Activated CD4-positive, alpha-beta T cell treated with anti-CD3 and anti-CD28 coated beads, Interleukin-2, amount 10 ng/mL, durations not matched to agents 7 days and 5 days (primary cell): ENCODE data around the gene OR9G4. TPM values are rescaled to one million over a fixed set of nuclear protein-coding genes. Genes with fewer than 3 reads are reported as not detected.

Source experiments
- CTCF ChIA-PET: fragments of 350-600 bp; sonication (Branson Sonifier 250); formaldehyde crosslinking; loops from one replicate; lab custom pipeline; 2021; ENCODE audit warnings: antibody characterized with exemption; lab: Charles Lee
- POLR2A ChIA-PET: fragments of 350-600 bp; sonication (Branson Sonifier 250); formaldehyde crosslinking; loops from one replicate; lab custom pipeline; 2021; ENCODE audit warnings: antibody characterized with exemption; lab: Charles Lee
- DNase-seq: peaks from one replicate; pipeline ENCODE4 v3.0.0-alpha.2; 2020
- H3K27ac Mint-ChIP-seq: one replicate; pipeline ENCODE4 v1.8.0; 2021; ENCODE audit warnings: mild to moderate bottlenecking, moderate library complexity, mixed read lengths
- H3K27me3 Mint-ChIP-seq: one replicate; pipeline ENCODE4 v1.8.0; 2021; ENCODE audit warnings: mixed read lengths
- H3K36me3 Mint-ChIP-seq: one replicate; pipeline ENCODE4 v1.8.0; 2021; ENCODE audit warnings: low read depth, mixed read lengths
- H3K4me1 Mint-ChIP-seq: one replicate; pipeline ENCODE4 v1.8.0; 2021; ENCODE audit warnings: mixed read lengths
- H3K4me3 Mint-ChIP-seq: one replicate; pipeline ENCODE4 v1.8.0; 2021; ENCODE audit warnings: mild to moderate bottlenecking, moderate library complexity, mixed read lengths
- H3K9me3 Mint-ChIP-seq: one replicate; pipeline ENCODE4 v1.8.0; 2021; ENCODE audit warnings: mixed read lengths
- total RNA-seq, 2 experiments: library from RNA; stranded (reverse); gene quantifications; one replicate each; pipeline ENCODE4 v1.2.3, GENCODE V29; 2021

Gene OR9G4
- not detected for total RNA-seq

DNA sequence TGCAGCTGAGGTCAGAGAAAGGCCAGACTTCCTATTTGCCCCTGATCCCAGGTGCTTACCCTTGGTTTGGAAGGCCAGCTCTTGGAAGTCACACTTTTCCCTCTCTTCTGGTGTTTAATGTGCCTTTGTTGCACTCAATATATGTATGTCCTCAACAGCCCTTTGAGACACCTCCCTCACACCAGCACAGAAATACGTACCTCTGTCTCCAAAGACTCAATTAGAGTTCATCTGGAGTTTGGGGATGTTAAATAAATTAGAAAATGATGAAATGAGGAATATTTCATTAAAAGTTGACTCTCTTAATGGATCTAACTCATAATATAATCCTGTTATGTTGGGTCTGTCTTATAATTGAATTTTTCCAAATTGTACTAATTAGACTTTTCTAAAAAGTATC is at the start of gene OR9G4:
OR9G4 (minus strand) TSS at position 101 of the 400 bp plus-strand sequence. CDS start 4,931 bp downstream, outside the sequence.
- CTCF ChIA-PET, result no interaction called here
- Mint-ChIP-seq H3K36me3 (no peaks in the 10 kb centered on the region), H3K27me3 (no peaks in the 10 kb centered on the region), H3K27ac (no peak within 1 kb of the TSS), H3K4me3 (no peak within 1 kb of the TSS), H3K9me3 (peaks cover 10% of the 10 kb centered on the region), H3K4me1 (no peaks in the 10 kb centered on the region)
- DNase-seq, result no peak
- POLR2A ChIA-PET, result no interaction called here

GRCh38 chr11:56783448-56784041 is 35.0 kb upstream of the OR9G4 start:
- CTCF ChIA-PET, result no interaction called here
- no peaks in the 10 kb centered on the region for H3K4me1 Mint-ChIP-seq
- H3K27me3 Mint-ChIP-seq, result no peaks in the 10 kb centered on the region
- no peaks in the 10 kb centered on the region for H3K9me3 Mint-ChIP-seq
- H3K27ac Mint-ChIP-seq, result no peak overlapping the region
- POLR2A ChIA-PET, result no interaction called here
- no peak overlapping the region for H3K4me3 Mint-ChIP-seq
- DNase-seq, result peak; percentile 12
- H3K36me3 Mint-ChIP-seq, result no peaks in the 10 kb centered on the region

- Mint-ChIP-seq H3K4me3 (no peak overlapping the region), H3K9me3 (no peaks in the 10 kb centered on the region), H3K36me3 (no peaks in the 10 kb centered on the region), H3K4me1 (no peaks in the 10 kb centered on the region), H3K27me3 (no peaks in the 10 kb centered on the region), H3K27ac (no peak overlapping the region)
- CTCF ChIA-PET, result no interaction called here
- POLR2A ChIA-PET, result no interaction called here
- DNase-seq, result no peak
Measured at GRCh38 chr11:56782167-56782847, 33.8 kb upstream of the OR9G4 start.

- Mint-ChIP-seq H3K9me3 (no peaks in the 10 kb centered on the region), H3K4me3 (no peak overlapping the region), H3K4me1 (no peaks in the 10 kb centered on the region), H3K27ac (no peak overlapping the region), H3K36me3 (no peaks in the 10 kb centered on the region), H3K27me3 (no peaks in the 10 kb centered on the region)
- ChIA-PET CTCF (no interaction called here), POLR2A (no interaction called here)
- DNase-seq, result no peak
Measured at GRCh38 chr11:56776809-56777208, 28.3 kb upstream of the OR9G4 start.

GRCh38 chr11:56764976-56765375 is 16.5 kb upstream of the OR9G4 start:
- H3K27me3 Mint-ChIP-seq, result no peaks in the 10 kb centered on the region
- H3K27ac Mint-ChIP-seq, result no peak overlapping the region
- no peak for DNase-seq
- no peak overlapping the region for H3K4me3 Mint-ChIP-seq
- no peaks in the 10 kb centered on the region for H3K36me3 Mint-ChIP-seq
- no peaks in the 10 kb centered on the region for H3K4me1 Mint-ChIP-seq
- H3K9me3 Mint-ChIP-seq, result no peaks in the 10 kb centered on the region
- POLR2A ChIA-PET, result no interaction called here
- CTCF ChIA-PET, result no interaction called here

DNA sequence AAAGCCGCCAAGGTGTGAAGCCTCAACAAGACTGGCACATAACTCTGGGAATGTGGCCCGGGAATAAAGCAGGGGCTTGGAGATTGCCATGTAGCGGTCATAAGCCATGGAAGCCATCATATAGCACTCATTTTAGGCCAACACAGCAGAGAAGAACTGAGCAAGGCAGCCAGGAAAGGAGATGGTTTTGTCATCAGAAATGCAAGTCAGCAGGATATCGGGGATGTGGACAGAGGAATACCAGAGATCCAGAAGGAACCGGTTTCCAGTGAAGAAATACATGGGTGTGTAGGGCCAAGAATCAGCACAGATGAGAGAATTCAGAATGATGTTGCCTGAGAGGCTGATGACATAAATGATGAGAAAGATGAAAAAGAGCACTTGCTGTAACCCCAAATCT is 3.0 kb upstream of the OR9G4 start:
- no peak for DNase-seq
- H3K27ac Mint-ChIP-seq, result no peak overlapping the region
- H3K4me1 Mint-ChIP-seq, result no peaks in the 10 kb centered on the region
- no peak overlapping the region for H3K4me3 Mint-ChIP-seq
- ChIA-PET POLR2A (no interaction called here), CTCF (no interaction called here)
- peaks cover 6% of the 10 kb centered on the region for H3K9me3 Mint-ChIP-seq
- no peaks in the 10 kb centered on the region for H3K27me3 Mint-ChIP-seq
- H3K36me3 Mint-ChIP-seq, result no peaks in the 10 kb centered on the region

DNA sequence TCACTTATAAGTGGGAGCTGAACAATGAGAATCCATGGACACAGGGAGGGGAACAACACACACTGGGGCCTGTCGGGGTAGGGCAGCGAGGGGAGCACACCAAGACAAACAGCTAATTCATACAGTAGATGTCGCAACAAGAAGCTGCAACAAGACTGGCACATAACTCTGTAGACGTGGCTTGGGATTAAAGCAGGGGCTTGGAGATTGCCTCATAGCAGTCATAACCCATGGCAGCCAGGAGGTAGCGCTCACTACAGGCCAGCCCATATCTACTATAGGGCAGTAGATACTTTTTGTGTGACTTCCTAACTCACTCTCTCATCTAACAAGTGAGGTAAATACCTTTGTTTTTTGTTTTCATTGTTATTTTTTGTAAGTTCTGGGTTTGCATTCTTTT is 1.7 kb upstream of the OR9G4 start:
- no peaks in the 10 kb centered on the region for H3K4me1 Mint-ChIP-seq
- no peaks in the 10 kb centered on the region for H3K27me3 Mint-ChIP-seq
- ChIA-PET POLR2A (interaction anchor here (0.7 kb wide), 1 partner anchor 739 kb away, joined by 3 read pairs; no protein-coding TSS in a partner anchor), CTCF (no interaction called here)
- no peaks in the 10 kb centered on the region for H3K36me3 Mint-ChIP-seq
- H3K27ac Mint-ChIP-seq, result no peak overlapping the region
- H3K4me3 Mint-ChIP-seq, result no peak overlapping the region
- no peak for DNase-seq
- peaks cover 6% of the 10 kb centered on the region for H3K9me3 Mint-ChIP-seq

- DNase-seq, result no peak
- no peaks in the 10 kb centered on the region for H3K4me1 Mint-ChIP-seq
- no peaks in the 10 kb centered on the region for H3K27me3 Mint-ChIP-seq
- ChIA-PET CTCF (no interaction called here), POLR2A (no interaction called here)
- no peak overlapping the region for H3K27ac Mint-ChIP-seq
- H3K36me3 Mint-ChIP-seq, result no peaks in the 10 kb centered on the region
- peaks cover 11% of the 10 kb centered on the region for H3K9me3 Mint-ChIP-seq
- H3K4me3 Mint-ChIP-seq, result no peak overlapping the region
Measured at GRCh38 chr11:56740886-56741285, 7.6 kb downstream of the OR9G4 start.

DNA sequence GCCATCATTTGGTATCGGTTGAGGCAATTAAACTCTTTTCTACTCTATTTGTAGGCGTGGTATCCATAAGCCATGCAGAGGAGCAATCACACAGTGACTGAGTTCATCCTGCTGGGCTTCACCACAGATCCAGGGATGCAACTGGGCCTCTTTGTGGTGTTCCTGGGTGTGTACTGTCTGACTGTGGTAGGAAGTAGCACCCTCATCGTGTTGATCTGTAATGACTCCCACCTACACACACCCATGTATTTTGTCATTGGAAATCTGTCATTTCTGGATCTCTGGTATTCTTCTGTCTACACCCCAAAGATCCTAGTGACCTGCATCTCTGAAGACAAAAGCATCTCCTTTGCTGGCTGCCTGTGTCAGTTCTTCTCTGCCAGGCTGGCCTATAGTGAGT is 8.4 kb downstream of the OR9G4 start:
- Mint-ChIP-seq H3K27me3 (no peaks in the 10 kb centered on the region), H3K9me3 (peaks cover 11% of the 10 kb centered on the region), H3K36me3 (no peaks in the 10 kb centered on the region), H3K4me3 (no peak overlapping the region), H3K4me1 (no peaks in the 10 kb centered on the region), H3K27ac (no peak overlapping the region)
- CTCF ChIA-PET, result no interaction called here
- POLR2A ChIA-PET, result no interaction called here
- no peak for DNase-seq

DNA sequence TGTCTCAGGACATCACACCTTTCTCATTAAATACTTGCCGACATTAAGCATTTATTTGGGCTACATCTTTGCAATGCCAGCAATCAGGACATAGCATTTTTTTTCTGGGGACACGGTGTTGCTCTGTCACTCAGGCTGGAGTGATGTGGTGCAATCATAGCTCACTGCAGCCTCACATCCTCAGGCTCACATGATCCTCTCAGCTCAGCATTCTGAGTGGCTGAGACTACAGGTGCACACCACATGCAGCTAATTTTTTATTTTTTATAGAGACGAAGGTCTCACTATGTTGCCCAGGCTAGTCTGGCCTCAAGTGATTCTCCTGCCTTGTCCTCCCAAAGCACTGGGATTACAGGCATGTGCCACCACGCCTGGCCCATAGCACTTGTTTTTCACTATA is 28.0 kb downstream of the OR9G4 start:
- H3K27ac Mint-ChIP-seq, result no peak overlapping the region
- ChIA-PET POLR2A (no interaction called here), CTCF (no interaction called here)
- H3K9me3 Mint-ChIP-seq, result peaks cover 6% of the 10 kb centered on the region
- no peaks in the 10 kb centered on the region for H3K27me3 Mint-ChIP-seq
- no peaks in the 10 kb centered on the region for H3K36me3 Mint-ChIP-seq
- no peak overlapping the region for H3K4me3 Mint-ChIP-seq
- DNase-seq, result no peak
- no peaks in the 10 kb centered on the region for H3K4me1 Mint-ChIP-seq

- DNase-seq, result no peak
- Mint-ChIP-seq H3K27me3 (no peaks in the 10 kb centered on the region), H3K4me3 (no peak overlapping the region), H3K27ac (no peak overlapping the region), H3K9me3 (peaks cover 7% of the 10 kb centered on the region), H3K36me3 (no peaks in the 10 kb centered on the region), H3K4me1 (no peaks in the 10 kb centered on the region)
- CTCF ChIA-PET, result interaction anchor here (0.6 kb wide), 1 partner anchor 338 kb away, joined by 3 read pairs; no protein-coding TSS in a partner anchor
- POLR2A ChIA-PET, result no interaction called here
Measured at GRCh38 chr11:56716379-56716854, 32.1 kb downstream of the OR9G4 start.

DNA sequence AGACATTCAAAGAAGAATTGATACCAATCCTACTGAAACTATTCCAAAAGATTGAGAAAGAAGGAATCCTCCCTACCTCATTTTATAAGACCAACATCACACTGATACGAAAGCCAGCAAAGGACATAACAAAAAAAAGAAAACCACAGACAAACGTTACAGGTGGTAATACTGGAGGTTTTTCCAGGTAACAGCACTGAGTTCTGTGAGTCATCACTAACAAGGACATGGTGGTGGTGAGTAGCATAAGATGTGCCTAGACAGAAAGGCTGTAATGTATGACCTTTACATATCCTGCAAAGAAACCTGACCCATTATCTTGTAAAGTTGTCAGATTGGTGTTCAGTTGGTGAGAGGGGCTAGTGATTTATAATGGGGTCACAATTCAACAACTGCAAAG is 34.3 kb downstream of the OR9G4 start:
- Mint-ChIP-seq H3K36me3 (no peaks in the 10 kb centered on the region), H3K27me3 (no peaks in the 10 kb centered on the region), H3K9me3 (peaks cover 8% of the 10 kb centered on the region), H3K4me3 (no peak overlapping the region), H3K27ac (no peak overlapping the region), H3K4me1 (no peaks in the 10 kb centered on the region)
- DNase-seq, result no peak
- POLR2A ChIA-PET, result no interaction called here
- CTCF ChIA-PET, result no interaction called here

DNA sequence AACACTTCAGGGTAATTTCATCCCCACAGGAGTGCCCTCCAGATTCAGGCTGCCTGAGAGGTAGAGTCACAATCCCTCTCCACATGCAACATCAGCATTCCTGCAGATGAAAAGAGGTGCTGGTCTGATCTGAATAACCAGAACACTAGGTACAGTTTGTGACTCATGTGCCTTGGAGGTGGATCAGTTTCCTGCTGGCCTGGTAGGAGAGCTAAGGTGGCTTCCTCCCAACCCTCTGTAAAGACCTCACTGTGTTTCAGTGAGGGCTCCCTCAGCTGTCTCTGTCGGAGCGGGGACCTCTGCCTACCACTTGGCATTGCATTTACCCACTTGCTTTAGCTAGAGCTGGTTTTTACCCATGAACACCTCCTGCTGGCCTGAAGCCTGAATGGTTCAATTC is 42.0 kb downstream of the OR9G4 start:
- no peak for DNase-seq
- ChIA-PET CTCF (no interaction called here), POLR2A (no interaction called here)
- Mint-ChIP-seq H3K4me1 (no peaks in the 10 kb centered on the region), H3K36me3 (no peaks in the 10 kb centered on the region), H3K9me3 (peaks cover 10% of the 10 kb centered on the region), H3K4me3 (no peak overlapping the region), H3K27me3 (no peaks in the 10 kb centered on the region), H3K27ac (no peak overlapping the region)
